GM12864 (cell line): ENCODE data around the gene CASP2.

Experiments used
- DNase-seq: peaks from one replicate; pipeline ENCODE4 v3.0.0-alpha.2; 2011; ENCODE audit warnings: low read depth
- H3K4me3 ChIP-seq: 2 replicates; pipeline ENCODE4 v1.5.1; 2011; ENCODE audit warnings: mild to moderate bottlenecking, low read depth, low read length, control low read depth
- CTCF ChIP-seq: IDR thresholded peaks from 2 replicates; pipeline ENCODE4 v1.5.1; 2011; ENCODE audit warnings: low read depth, mild to moderate bottlenecking, moderate library complexity, low read length, control low read depth, inconsistent platforms; ENCODE audit errors: missing control alignments

CASP2 gene

DNA sequence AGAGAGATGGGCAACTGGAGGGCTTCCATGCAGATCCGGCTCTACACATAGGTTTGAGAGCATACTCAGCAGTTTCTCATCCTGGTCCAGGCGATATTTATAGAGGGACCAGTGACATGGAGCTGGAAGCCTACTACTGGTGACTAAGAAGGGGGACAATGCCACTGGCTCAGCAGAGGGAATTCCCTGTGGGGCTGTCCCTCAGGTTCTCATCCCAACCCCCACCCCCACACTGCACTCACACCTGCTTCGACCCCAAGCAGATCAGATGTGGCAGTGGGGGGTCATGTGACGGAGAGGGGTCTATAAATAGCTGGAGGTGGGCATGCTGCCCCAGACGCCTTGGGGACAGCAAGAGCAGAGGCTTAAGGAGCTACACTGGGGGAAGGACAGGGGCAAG is 27.6 kb downstream of the CASP2 start, which contains the start of gene CLCN1:
Gene CLCN1 (plus strand): TSS at position 336 of the 400 bp plus-strand sequence. CDS start 102 bp downstream, outside the sequence.
- TF ChIP-seq CTCF, result no peak
- no peak for DNase-seq
- H3K4me3 ChIP-seq, result no peak within 1 kb of the TSS

- DNase-seq, result no peak
- TF ChIP-seq CTCF, result no peak
Measured at GRCh38 chr7:143316492-143316891, 28.3 kb downstream of the CASP2 start.

GRCh38 chr7:143318661-143319060 is 30.5 kb downstream of the CASP2 start:
- H3K4me3 ChIP-seq, result no peak overlapping the region
- TF ChIP-seq CTCF, result no peak
- DNase-seq, result no peak

More at GRCh38 chr7:143316492-143316891, 28.3 kb downstream of the CASP2 start:
- H3K4me3 ChIP-seq, result no peak overlapping the region

- no peak for DNase-seq
- no peak for TF ChIP-seq CTCF
- no peak overlapping the region for H3K4me3 ChIP-seq
Measured at GRCh38 chr7:143320620-143321019, 32.5 kb downstream of the CASP2 start.

DNA sequence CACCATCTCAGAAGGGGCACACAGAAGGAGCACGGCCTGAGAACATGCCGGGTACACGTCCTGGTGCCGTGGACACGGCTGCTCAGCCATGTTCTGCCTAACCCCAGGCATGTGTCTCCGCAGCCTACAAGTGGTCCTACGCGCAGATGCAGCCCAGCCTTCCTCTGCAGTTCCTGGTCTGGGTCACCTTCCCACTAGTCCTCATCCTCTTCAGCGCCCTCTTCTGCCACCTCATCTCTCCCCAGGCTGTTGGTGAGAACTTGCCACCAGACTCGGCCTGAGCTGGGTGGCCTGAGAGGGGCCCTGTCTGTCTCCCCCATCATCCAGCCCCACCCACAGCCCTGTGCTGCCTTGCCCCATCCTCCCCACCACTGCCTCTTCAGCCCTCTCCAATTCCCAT is 33.1 kb downstream of the CASP2 start:
- no peak for DNase-seq
- no peak overlapping the region for H3K4me3 ChIP-seq
- no peak for TF ChIP-seq CTCF

GRCh38 chr7:143321734-143322133 is 33.6 kb downstream of the CASP2 start:
- TF ChIP-seq CTCF, result no peak
- DNase-seq, result no peak
- H3K4me3 ChIP-seq, result no peak overlapping the region

DNA sequence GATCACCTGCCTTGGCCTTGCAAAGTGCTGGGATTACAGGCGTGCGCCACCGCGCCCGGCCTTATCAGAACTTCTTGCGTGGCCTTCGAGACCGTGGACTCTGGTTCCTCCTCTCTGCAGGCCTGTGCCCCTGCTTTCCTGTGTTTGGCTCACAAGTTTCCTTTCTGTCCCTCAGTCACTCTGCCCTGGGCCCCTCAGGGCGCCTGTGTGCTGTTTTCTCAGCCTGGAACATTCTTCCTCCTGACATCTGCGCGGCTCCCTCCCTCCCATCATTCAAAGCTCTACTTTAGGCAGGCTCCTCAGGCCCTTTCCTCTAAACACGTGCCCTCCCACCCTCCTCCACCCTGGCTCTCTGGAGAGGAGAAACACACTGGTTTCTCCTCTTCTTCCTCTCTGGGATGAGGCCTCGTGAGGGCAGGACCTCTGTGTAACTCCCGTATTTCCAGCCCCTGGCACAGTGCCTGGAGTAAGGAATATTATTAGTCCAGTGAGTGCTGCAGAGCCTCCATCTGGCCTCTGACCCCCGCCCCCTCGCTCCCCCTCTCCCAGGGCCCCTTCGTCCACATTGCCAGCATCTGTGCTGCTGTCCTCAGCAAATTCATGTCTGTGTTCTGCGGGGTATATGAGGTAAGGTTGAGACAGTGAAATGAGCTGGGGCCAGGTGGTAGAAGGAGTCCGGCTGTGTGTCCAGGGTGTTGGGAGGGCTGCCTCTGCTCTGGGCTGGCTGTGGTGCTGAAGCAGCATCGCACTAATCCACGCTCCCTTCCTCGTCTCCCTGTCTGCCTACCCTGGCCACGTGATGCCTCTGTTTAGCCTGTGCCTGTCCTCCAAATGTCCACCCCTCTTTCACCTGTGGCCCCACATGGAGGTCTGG is 34.8 kb downstream of the CASP2 start:
- DNase-seq, result no peak
- no peak overlapping the region for H3K4me3 ChIP-seq
- no peak for TF ChIP-seq CTCF
